Measurements from ENCODE around the gene REG4. TPM values are rescaled to one million over a fixed set of nuclear protein-coding genes. Genes with fewer than 3 reads are reported as not detected.

Gene REG4
- polyA plus RNA-seq, 1 donor from 2014 or later: not detected

DNA sequence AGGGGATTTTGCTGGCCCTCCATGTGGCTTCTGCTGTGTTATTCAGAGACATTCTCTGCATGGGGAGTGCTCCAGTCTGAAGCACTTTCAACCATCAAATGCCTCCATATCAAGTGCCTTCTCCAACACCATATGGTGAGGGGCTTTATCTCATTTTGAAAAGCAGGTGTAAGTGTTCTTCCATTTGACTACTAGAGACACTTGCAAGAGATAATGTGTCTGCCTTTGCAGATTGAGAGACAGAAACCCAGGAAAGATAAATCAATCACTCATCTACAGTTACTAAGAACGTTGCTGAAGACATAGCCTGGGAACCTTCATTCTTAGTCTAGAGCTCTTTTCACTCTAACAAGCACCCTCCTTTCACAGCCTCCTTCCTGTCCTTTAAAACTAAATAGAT, 29.5 kb upstream of the REG4 start:
- Histone ChIP-seq H3K9ac (ENCODE audit: low read length) (no peak overlapping the region), H3F3A (ENCODE audit: insufficient read depth, low read length, poor library complexity, severe bottlenecking) (no peaks in the 10 kb centered on the region), H2AFZ (ENCODE audit: low read depth, low read length) (no peak overlapping the region), H3K79me2 (replicated peaks; ENCODE audit: insufficient read depth, low read length) (no peaks in the 10 kb centered on the region), H3K27ac (ENCODE audit: low read length) (no peak overlapping the region), H3K9me2 (ENCODE audit: insufficient read depth, low read length) (no peaks in the 10 kb centered on the region), H3K27me3 (ENCODE audit: insufficient read depth, low read depth, low read length) (no peaks in the 10 kb centered on the region), H4K20me1 (ENCODE audit: insufficient read depth) (no peaks in the 10 kb centered on the region), H3K4me3 (ENCODE audit: low read length) (no peak overlapping the region), H3K36me3 (ENCODE audit: insufficient read depth, low read length) (no peaks in the 10 kb centered on the region), H3K9me3 (ENCODE audit: low read length) (no peaks in the 10 kb centered on the region), H3K4me2 (ENCODE audit: low read length) (no peak overlapping the region)
- TF ChIP-seq, protein P1, sequence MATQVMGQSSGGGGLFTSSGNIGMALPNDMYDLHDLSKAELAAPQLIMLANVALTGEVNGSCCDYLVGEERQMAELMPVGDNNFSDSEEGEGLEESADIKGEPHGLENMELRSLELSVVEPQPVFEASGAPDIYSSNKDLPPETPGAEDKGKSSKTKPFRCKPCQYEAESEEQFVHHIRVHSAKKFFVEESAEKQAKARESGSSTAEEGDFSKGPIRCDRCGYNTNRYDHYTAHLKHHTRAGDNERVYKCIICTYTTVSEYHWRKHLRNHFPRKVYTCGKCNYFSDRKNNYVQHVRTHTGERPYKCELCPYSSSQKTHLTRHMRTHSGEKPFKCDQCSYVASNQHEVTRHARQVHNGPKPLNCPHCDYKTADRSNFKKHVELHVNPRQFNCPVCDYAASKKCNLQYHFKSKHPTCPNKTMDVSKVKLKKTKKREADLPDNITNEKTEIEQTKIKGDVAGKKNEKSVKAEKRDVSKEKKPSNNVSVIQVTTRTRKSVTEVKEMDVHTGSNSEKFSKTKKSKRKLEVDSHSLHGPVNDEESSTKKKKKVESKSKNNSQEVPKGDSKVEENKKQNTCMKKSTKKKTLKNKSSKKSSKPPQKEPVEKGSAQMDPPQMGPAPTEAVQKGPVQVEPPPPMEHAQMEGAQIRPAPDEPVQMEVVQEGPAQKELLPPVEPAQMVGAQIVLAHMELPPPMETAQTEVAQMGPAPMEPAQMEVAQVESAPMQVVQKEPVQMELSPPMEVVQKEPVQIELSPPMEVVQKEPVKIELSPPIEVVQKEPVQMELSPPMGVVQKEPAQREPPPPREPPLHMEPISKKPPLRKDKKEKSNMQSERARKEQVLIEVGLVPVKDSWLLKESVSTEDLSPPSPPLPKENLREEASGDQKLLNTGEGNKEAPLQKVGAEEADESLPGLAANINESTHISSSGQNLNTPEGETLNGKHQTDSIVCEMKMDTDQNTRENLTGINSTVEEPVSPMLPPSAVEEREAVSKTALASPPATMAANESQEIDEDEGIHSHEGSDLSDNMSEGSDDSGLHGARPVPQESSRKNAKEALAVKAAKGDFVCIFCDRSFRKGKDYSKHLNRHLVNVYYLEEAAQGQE (IDR thresholded peaks at IDR 0.05; ENCODE audit: borderline replicate concordance): no peak

DNA sequence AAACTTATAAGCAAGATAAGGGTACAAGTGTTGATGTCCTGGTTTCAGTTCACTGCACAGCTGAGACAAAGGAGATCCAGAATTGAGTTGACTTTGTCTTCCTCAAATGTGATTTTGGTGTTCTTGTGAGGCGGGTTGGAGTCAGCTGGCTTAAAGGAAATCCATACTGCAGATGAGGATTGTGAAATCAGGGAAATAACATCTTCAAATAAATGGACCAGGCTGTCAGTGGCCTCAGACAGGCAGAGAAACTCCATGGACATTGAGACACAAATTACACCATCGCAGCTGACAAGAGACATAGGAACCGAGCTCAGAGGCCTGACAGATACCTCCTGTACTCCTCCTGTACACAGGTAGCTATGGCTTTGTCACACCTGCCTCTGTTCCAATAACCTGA, 27.0 kb upstream of the REG4 start:
- Histone ChIP-seq H3K9me3 (ENCODE audit: low read length) (no peaks in the 10 kb centered on the region), H2AFZ (ENCODE audit: low read depth, low read length) (no peak overlapping the region), H3K36me3 (ENCODE audit: insufficient read depth, low read length) (no peaks in the 10 kb centered on the region), H3K4me2 (ENCODE audit: low read length) (no peak overlapping the region), H3K9me2 (ENCODE audit: insufficient read depth, low read length) (no peaks in the 10 kb centered on the region), H3K9ac (ENCODE audit: low read length) (no peak overlapping the region), H3K27ac (ENCODE audit: low read length) (no peak overlapping the region), H4K20me1 (ENCODE audit: insufficient read depth) (no peaks in the 10 kb centered on the region), H3F3A (ENCODE audit: insufficient read depth, low read length, poor library complexity, severe bottlenecking) (no peaks in the 10 kb centered on the region), H3K4me3 (ENCODE audit: low read length) (no peak overlapping the region), H3K27me3 (ENCODE audit: insufficient read depth, low read depth, low read length) (no peaks in the 10 kb centered on the region), H3K79me2 (replicated peaks; ENCODE audit: insufficient read depth, low read length) (no peaks in the 10 kb centered on the region)
- TF ChIP-seq EZH2 (IDR thresholded peaks at IDR 0.05; ENCODE audit: borderline replicate concordance, insufficient read depth, low read length, poor library complexity, severe bottlenecking) (no peak), EP300 (conservative IDR thresholded peaks at IDR 0.05; ENCODE audit: poor library complexity, severe bottlenecking) (no peak), TAF1 (IDR thresholded peaks at IDR 0.05; ENCODE audit: low read depth) (no peak), SMC3 (conservative IDR thresholded peaks at IDR 0.05; ENCODE audit: poor library complexity) (no peak), POLR2AphosphoS5 (IDR thresholded peaks at IDR 0.05) (no peak), MXI1 (conservative IDR thresholded peaks at IDR 0.05; ENCODE audit: poor library complexity, severe bottlenecking) (no peak), RAD21 (conservative IDR thresholded peaks at IDR 0.05) (no peak)
- TF ChIP-seq, protein P2, sequence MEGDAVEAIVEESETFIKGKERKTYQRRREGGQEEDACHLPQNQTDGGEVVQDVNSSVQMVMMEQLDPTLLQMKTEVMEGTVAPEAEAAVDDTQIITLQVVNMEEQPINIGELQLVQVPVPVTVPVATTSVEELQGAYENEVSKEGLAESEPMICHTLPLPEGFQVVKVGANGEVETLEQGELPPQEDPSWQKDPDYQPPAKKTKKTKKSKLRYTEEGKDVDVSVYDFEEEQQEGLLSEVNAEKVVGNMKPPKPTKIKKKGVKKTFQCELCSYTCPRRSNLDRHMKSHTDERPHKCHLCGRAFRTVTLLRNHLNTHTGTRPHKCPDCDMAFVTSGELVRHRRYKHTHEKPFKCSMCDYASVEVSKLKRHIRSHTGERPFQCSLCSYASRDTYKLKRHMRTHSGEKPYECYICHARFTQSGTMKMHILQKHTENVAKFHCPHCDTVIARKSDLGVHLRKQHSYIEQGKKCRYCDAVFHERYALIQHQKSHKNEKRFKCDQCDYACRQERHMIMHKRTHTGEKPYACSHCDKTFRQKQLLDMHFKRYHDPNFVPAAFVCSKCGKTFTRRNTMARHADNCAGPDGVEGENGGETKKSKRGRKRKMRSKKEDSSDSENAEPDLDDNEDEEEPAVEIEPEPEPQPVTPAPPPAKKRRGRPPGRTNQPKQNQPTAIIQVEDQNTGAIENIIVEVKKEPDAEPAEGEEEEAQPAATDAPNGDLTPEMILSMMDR (IDR thresholded peaks at IDR 0.05; ENCODE audit: poor library complexity, severe bottlenecking): no peak
- TF ChIP-seq, protein P1 (IDR thresholded peaks at IDR 0.05; ENCODE audit: borderline replicate concordance): no peak
